ENCODE measurements around the gene MOB2. TPM values are rescaled to one million over a fixed set of nuclear protein-coding genes. Genes with fewer than 3 reads are reported as not detected.
A peak's percentile ranks its signal among the peaks of the same experiment; 100 is the strongest.

MOB2 gene
- polyA plus RNA-seq, 10 donors = 20.2 to 26.1 (median 22.6) TPM

GRCh38 chr11:1505480-1505879 is 18.9 kb upstream of the MOB2 start:
- no peak for DNase-seq

DNA sequence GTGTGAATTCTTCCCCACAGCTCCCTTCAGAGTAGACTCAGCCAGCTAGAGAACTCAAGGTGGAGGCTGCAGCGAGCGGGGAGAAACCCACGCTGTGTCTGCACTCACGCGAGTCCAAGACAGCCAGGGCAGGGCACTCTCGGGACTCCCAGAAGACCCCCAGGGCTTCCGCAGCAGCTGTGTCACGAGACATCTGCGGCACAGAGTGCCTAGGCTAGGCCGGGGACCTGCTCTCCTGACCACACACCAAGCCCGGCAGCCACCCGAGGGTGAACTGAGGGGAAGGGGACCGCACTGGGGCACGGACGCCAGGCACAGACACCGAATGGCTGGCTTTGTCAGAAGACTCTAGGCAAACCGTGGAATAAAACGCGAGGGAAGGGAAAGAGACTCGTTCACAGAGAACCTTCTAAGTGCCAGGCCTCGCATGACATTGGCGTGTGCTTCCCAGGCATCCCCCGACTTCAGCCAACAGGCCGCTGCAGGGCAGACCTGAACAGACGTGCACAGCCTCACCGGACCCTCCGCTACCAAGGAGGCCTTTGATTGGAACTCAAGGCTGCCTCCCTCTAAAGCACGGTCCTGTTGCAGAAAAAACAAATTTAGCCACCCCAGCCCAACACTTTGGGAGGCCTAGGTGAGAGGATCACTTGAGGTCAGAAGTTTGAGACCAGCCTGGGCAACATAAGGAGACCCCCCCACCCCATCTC is 18.2 kb upstream of the MOB2 start:
- DNase-seq = no peak

GRCh38 chr11:1504138-1504537 is 17.6 kb upstream of the MOB2 start:
- no peak for DNase-seq

- DNase-seq = no peak
Measured at GRCh38 chr11:1503708-1504104, 17.1 kb upstream of the MOB2 start.

- DNase-seq = peak in 2 of 3 donors; percentile 18 to 54
Measured at GRCh38 chr11:1502954-1503707, 16.6 kb upstream of the MOB2 start.

GRCh38 chr11:1502168-1502953 is 15.8 kb upstream of the MOB2 start:
- DNase-seq = no peak

DNA sequence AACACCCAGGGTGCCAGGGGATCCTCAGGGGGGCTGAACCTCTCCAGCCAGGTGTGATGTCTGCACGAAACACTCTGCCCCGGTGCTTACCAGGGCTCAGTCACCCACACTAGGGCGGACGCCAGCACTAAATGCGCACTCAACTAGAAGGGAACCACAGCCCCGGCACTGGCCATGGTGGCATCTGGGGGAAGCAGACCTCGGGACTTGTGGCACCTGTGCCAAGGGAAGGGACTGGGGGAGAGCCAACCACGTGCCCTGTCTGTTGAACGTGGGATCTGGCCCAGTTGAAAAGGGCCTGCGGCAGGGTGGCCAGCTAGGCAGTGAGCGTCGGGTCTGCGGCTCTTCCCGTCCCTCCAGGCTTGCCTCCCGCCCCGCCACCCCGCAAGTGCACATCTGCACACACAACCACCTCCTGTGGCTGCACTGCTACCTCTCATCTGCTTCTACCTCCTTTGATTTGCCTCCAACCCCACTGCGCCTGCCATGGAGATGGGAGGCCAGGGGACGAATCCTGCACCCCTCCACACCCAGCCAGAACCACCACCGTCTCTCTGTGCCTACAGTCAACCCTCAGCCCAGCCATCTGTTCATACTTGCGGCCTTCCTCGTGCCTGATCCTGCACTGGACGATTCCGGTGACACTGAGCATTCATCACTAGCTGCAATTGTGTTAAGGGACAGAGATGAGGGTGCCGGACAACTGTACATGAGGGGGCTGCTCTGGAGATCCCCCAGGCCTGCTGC is 15.0 kb upstream of the MOB2 start:
- DNase-seq = no peak

- DNase-seq = no peak
Measured at GRCh38 chr11:1500466-1501420, 14.2 kb upstream of the MOB2 start.

GRCh38 chr11:1499899-1500298 is 13.3 kb upstream of the MOB2 start:
- no peak for DNase-seq

- DNase-seq = no peak
Measured at GRCh38 chr11:1499261-1499890, 12.8 kb upstream of the MOB2 start.

DNA sequence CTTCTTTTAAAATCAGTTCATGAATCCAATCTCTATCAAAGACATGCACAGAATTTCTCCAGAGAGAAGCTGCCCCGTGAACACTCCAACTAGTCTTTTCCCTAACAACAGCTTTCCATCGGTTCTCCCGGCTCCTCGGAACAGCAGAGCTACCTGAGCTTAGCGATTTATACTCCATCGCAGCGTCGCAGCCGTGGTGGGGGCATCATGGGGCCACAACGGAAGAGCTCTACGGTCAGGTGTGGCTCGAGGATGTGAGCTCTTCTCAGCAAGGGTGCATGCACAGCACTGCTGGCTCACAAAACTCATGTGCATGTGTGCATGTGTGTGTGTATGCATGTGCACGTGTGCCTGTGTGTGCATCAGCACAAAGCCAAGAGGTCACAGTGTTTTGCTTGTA is 11.7 kb upstream of the MOB2 start:
- no peak for DNase-seq

- no peak for DNase-seq
Measured at GRCh38 chr11:1497600-1497999, 11.0 kb upstream of the MOB2 start.

DNA sequence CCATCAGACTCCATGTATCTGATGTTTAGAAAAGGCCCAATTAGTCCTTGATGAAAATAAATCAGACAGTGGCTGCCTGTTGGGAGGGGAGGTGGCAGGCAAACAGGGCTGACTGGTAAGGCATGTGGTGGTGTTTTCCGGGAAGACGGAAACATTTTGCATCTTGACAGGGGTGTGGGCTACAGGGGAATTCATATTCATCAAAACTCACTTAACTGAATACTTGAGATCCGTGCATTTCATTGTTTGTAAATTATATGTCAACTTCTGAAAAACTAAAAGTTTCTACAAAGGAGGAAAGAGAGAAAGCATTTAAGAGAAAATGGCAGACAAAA is 10.1 kb upstream of the MOB2 start:
- DNase-seq = no peak

GRCh38 chr11:1496091-1496760 is 9.6 kb upstream of the MOB2 start:
- DNase-seq = no peak

- DNase-seq = no peak
Measured at GRCh38 chr11:1494650-1495049, 8.1 kb upstream of the MOB2 start.

DNA sequence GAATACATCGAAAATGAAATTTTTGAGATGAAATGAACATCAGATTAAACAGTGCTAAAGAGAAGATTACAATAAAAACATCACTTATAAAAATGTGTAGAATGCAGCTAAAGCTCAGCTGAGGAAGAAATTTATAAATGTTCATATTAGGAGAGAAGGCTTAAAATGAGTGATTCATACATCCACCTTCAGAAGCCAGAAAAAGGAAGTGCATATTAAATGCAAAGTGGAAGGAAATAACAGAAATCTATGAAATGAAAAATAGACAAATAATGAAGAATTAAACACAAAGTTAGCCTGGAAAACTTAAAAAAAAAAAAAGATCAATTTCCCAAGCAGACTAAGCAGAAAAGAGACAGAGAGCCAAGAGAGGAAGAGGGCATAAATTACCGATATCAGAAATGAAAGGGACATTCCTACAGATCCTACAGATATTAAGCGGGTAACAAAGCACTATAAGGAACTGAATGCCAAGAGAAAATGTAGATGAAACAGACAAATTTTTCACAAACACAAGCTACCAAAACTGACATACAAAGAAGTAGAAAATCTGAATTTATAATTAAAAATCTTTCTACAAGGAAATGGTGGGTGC is 7.2 kb upstream of the MOB2 start:
- no peak for DNase-seq

DNA sequence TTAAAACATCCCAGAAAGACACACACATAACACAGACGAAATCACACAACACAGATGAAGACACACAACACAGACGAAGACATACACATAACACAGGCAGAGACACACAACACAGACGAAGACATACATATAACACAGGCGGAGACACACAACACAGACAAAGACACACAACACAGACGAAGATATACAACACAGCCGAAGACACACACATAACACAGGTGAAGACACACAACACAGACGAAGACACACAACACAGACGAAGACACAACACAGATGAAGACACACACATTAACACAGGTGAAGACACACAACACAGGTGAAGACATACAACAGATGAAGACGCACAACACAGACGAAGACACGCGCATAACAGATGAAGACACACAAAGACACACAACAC is 4.8 kb upstream of the MOB2 start:
- no peak for DNase-seq

- no peak for DNase-seq
Measured at GRCh38 chr11:1490651-1491050, 4.1 kb upstream of the MOB2 start.

DNA sequence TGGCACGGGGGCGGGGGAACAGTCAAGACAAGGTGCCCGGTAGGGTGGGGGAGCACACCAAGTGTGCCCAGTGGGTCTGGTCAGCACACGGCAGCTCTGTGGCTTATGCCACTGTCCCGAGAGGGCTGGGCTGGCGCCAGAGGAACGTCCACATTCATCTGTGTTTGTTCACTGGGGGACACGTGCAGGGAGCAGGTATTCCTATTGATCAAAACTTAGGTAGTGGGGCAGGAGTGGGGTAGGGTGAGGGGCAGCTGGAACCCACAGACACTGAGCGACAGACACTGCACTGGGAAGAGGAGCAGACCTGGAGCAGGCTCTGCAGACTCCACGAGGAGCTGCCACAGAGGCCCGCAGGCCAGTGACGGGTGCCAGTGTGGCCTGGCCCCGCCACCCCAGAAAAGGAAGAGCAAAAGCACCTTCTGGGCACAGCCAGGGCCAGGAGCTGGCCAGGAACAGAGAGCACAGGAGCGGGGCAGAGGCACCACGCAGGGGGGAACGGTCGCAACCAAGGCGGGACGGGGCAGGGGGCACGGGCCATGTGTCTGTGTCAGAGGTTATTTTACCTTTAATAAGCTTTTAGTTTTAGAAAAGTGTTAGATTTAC is 2.1 kb upstream of the MOB2 start:
- no peak for DNase-seq

Data from muscle of back (tissue), 11 donors.